ENCODE data around the gene FERMT1. TPM values are rescaled to one million over a fixed set of nuclear protein-coding genes. Genes with fewer than 3 reads are reported as not detected.

FERMT1 gene
- total and polyA plus RNA-seq, 2 of the 13 experiments (the other 11 are each of a cell fraction or from before 2014, with no cell fraction given), result 15.8 to 29.5 TPM

GRCh38 chr20:6123649-6124014 lies 802 bp upstream of the FERMT1 start (continued):
- TF ChIP-seq ZNF331 (CRISPR knock-in tag; IDR thresholded peaks at IDR 0.05), result peak; percentile 58; the same call in 1 of the 2 replicates
- TF ChIP-seq GABPB1 (CRISPR knock-in tag; IDR thresholded peaks at IDR 0.05), result no peak
- TF ChIP-seq HDAC2 (CRISPR knock-in tag; IDR thresholded peaks at IDR 0.05), result peak; percentile 62; the same call in 1 of the 2 replicates
- TF ChIP-seq ARNT2 (CRISPR knock-in tag; IDR thresholded peaks at IDR 0.05; ENCODE audit: low read depth), result no peak
- TF ChIP-seq HNF1A (IDR thresholded peaks at IDR 0.05; ENCODE audit: low read depth), result no peak
- no peak for TF ChIP-seq HNF1A (CRISPR knock-in tag; IDR thresholded peaks at IDR 0.05; ENCODE audit: borderline replicate concordance)
- no peak for TF ChIP-seq ZNF138 (CRISPR knock-in tag; IDR thresholded peaks at IDR 0.05; ENCODE audit: low read depth)
- no peak for TF ChIP-seq FOXA1 (IDR thresholded peaks at IDR 0.05)
- TF ChIP-seq FOXA1 (CRISPR knock-in tag; IDR thresholded peaks at IDR 0.05), result peak; percentile 58
- TF ChIP-seq EHMT2 (IDR thresholded peaks at IDR 0.05; ENCODE audit: borderline replicate concordance, low read depth, low read length), result peak; percentile 36; the same call in 1 of the 2 replicates
- no peak for TF ChIP-seq ZNF232 (CRISPR knock-in tag; IDR thresholded peaks at IDR 0.05; ENCODE audit: borderline replicate concordance)
- TF ChIP-seq ELK4 (CRISPR knock-in tag; IDR thresholded peaks at IDR 0.05; ENCODE audit: borderline replicate concordance), result no peak
- TF ChIP-seq ZSCAN22 (CRISPR knock-in tag; IDR thresholded peaks at IDR 0.05), result no peak
- no peak for TF ChIP-seq SOX13 (IDR thresholded peaks at IDR 0.05)
- peak in 1 of 2 experiments; percentile 81; a peak in 2 of 4 replicates for TF ChIP-seq SOX13 (CRISPR knock-in tag; conservative IDR thresholded peaks at IDR 0.05 in 1 of 2, IDR thresholded peaks at IDR 0.05 in 1 of 2)
- TF ChIP-seq PPARG (CRISPR knock-in tag; conservative IDR thresholded peaks at IDR 0.05), result peak; percentile 55
- no peak for TF ChIP-seq ZFP1 (CRISPR knock-in tag; IDR thresholded peaks at IDR 0.05)
- peak; percentile 87; the same call in 1 of the 2 replicates for TF ChIP-seq FOXM1 (CRISPR knock-in tag; IDR thresholded peaks at IDR 0.05)
- TF ChIP-seq NFKBIZ (CRISPR knock-in tag; IDR thresholded peaks at IDR 0.05), result 0 out of 2 replicates have a peak, but pooled peaks have one; percentile 19
- no peak for TF ChIP-seq ZBTB1 (CRISPR knock-in tag; IDR thresholded peaks at IDR 0.05; ENCODE audit: borderline replicate concordance)
- peak; percentile 31; the same call in 1 of the 2 replicates for TF ChIP-seq MTF1 (CRISPR knock-in tag; IDR thresholded peaks at IDR 0.05)
- TF ChIP-seq RCOR2 (CRISPR knock-in tag; IDR thresholded peaks at IDR 0.05), result peak; percentile 91
- no peak for TF ChIP-seq CHCHD3 (CRISPR knock-in tag; IDR thresholded peaks at IDR 0.05)
- TF ChIP-seq YY1 (IDR thresholded peaks at IDR 0.05; ENCODE audit: insufficient read depth, insufficient replicate concordance, low read depth, low read length), result no peak
- 0 out of 2 replicates have a peak, but pooled peaks have one; percentile 22 for TF ChIP-seq GATAD1 (CRISPR knock-in tag; IDR thresholded peaks at IDR 0.05)
- TF ChIP-seq CERS6 (CRISPR knock-in tag; IDR thresholded peaks at IDR 0.05), result peak; percentile 5; the same call in 1 of the 2 replicates
